ENCODE measurements around the gene MARCHF5.

DNA sequence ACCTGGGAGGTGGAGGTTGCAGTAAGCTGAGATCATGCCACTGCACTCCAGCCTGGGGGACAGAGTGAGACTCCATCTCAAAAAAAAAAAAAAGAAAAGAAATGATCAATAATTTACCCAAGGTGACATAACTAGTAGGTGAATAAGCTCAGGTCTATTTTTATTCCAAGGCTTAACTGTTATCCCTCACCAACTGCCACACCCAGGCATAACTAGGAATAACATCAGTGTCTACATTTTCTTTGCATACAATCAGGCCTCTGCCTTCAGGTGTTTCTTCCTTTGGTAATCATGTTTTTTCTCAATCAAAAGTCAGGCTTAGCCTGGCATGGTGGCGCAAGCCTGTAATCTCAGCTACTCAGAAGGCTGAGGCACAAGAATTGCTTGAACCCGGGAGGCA lies 26.7 kb upstream of the MARCHF5 start:
- TF ChIP-seq, protein P1, sequence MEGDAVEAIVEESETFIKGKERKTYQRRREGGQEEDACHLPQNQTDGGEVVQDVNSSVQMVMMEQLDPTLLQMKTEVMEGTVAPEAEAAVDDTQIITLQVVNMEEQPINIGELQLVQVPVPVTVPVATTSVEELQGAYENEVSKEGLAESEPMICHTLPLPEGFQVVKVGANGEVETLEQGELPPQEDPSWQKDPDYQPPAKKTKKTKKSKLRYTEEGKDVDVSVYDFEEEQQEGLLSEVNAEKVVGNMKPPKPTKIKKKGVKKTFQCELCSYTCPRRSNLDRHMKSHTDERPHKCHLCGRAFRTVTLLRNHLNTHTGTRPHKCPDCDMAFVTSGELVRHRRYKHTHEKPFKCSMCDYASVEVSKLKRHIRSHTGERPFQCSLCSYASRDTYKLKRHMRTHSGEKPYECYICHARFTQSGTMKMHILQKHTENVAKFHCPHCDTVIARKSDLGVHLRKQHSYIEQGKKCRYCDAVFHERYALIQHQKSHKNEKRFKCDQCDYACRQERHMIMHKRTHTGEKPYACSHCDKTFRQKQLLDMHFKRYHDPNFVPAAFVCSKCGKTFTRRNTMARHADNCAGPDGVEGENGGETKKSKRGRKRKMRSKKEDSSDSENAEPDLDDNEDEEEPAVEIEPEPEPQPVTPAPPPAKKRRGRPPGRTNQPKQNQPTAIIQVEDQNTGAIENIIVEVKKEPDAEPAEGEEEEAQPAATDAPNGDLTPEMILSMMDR (IDR thresholded peaks at IDR 0.05) = no peak
- TF ChIP-seq, protein P2, sequence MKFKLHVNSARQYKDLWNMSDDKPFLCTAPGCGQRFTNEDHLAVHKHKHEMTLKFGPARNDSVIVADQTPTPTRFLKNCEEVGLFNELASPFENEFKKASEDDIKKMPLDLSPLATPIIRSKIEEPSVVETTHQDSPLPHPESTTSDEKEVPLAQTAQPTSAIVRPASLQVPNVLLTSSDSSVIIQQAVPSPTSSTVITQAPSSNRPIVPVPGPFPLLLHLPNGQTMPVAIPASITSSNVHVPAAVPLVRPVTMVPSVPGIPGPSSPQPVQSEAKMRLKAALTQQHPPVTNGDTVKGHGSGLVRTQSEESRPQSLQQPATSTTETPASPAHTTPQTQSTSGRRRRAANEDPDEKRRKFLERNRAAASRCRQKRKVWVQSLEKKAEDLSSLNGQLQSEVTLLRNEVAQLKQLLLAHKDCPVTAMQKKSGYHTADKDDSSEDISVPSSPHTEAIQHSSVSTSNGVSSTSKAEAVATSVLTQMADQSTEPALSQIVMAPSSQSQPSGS (CRISPR knock-in tag; IDR thresholded peaks at IDR 0.05; ENCODE audit: borderline replicate concordance, low read depth) = no peak
- TF ChIP-seq ZNF416 (CRISPR knock-in tag; IDR thresholded peaks at IDR 0.05) (no peak), HMGA2 (CRISPR knock-in tag; IDR thresholded peaks at IDR 0.05) (no peak), NR2C2 (CRISPR knock-in tag; IDR thresholded peaks at IDR 0.05) (no peak)
- TF ChIP-seq, protein P3, sequence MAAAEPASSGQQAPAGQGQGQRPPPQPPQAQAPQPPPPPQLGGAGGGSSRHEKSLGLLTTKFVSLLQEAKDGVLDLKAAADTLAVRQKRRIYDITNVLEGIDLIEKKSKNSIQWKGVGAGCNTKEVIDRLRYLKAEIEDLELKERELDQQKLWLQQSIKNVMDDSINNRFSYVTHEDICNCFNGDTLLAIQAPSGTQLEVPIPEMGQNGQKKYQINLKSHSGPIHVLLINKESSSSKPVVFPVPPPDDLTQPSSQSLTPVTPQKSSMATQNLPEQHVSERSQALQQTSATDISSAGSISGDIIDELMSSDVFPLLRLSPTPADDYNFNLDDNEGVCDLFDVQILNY (CRISPR knock-in tag; IDR thresholded peaks at IDR 0.05) = no peak
- TF ChIP-seq, protein P4, sequence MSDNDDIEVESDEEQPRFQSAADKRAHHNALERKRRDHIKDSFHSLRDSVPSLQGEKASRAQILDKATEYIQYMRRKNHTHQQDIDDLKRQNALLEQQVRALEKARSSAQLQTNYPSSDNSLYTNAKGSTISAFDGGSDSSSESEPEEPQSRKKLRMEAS (CRISPR knock-in tag; IDR thresholded peaks at IDR 0.05) = no peak
- TF ChIP-seq, protein P5, sequence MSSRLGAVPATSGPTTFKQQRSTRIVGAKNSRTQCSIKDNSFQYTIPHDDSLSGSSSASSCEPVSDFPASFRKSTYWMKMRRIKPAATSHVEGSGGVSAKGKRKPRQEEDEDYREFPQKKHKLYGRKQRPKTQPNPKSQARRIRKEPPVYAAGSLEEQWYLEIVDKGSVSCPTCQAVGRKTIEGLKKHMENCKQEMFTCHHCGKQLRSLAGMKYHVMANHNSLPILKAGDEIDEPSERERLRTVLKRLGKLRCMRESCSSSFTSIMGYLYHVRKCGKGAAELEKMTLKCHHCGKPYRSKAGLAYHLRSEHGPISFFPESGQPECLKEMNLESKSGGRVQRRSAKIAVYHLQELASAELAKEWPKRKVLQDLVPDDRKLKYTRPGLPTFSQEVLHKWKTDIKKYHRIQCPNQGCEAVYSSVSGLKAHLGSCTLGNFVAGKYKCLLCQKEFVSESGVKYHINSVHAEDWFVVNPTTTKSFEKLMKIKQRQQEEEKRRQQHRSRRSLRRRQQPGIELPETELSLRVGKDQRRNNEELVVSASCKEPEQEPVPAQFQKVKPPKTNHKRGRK (CRISPR knock-in tag; IDR thresholded peaks at IDR 0.05; ENCODE audit: borderline replicate concordance) = no peak
- TF ChIP-seq, protein P6, sequence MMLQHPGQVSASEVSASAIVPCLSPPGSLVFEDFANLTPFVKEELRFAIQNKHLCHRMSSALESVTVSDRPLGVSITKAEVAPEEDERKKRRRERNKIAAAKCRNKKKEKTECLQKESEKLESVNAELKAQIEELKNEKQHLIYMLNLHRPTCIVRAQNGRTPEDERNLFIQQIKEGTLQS (CRISPR knock-in tag; conservative IDR thresholded peaks at IDR 0.05) = no peak
- TF ChIP-seq, protein P7, sequence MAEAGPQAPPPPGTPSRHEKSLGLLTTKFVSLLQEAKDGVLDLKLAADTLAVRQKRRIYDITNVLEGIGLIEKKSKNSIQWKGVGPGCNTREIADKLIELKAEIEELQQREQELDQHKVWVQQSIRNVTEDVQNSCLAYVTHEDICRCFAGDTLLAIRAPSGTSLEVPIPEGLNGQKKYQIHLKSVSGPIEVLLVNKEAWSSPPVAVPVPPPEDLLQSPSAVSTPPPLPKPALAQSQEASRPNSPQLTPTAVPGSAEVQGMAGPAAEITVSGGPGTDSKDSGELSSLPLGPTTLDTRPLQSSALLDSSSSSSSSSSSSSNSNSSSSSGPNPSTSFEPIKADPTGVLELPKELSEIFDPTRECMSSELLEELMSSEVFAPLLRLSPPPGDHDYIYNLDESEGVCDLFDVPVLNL (CRISPR knock-in tag; IDR thresholded peaks at IDR 0.05; ENCODE audit: borderline replicate concordance, low read depth) = no peak
